Stimulated activated CD8-positive, alpha-beta memory T cell treated with anti-CD3 and anti-CD28 coated beads, Interleukin-7, amount 100 ng/mL, for 1 hour (primary cell): ENCODE measurements around the gene KPNA4.
"Not testable (repeated sequence)": the region's sequence is repeated elsewhere in the genome, so short reads cannot be mapped to it uniquely, and the experiment has no call there.

Source experiments
- DNase-seq, 2 donors: peaks; one replicate each; pipeline ENCODE4 v3.0.0-alpha.2; 2020; ENCODE audit warnings: low read depth in 2 of 2

KPNA4 gene

DNA sequence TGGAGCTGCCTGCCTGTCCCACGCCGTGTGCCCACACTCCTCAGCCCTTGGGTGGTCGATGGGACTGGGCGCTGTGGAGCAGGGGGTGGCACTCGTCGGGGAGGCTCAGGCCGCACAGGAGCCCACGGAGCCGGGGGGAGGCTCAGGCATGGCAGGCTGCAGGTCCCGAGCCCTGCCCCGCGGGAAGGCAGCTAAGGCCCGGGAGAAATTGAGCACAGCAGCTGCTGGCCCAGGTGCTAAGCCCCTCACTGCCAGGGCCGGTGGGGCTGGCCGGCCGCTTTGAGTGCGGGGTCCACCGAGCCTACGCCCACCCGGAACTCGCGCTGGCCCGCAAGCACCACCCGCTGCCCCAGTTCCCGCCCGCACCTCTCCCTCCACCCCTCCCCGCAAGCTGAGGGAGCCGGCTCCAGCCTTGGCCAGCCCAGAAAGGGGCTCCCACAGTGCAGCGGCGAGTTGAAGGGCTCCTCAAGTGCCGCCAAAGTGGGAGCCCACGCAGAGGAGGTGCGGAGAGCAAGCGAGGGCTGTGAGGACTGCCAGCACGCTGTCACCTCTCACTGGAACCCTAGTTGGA, 8.7 kb upstream of the KPNA4 start:
- not testable (repeated sequence) for DNase-seq

DNA sequence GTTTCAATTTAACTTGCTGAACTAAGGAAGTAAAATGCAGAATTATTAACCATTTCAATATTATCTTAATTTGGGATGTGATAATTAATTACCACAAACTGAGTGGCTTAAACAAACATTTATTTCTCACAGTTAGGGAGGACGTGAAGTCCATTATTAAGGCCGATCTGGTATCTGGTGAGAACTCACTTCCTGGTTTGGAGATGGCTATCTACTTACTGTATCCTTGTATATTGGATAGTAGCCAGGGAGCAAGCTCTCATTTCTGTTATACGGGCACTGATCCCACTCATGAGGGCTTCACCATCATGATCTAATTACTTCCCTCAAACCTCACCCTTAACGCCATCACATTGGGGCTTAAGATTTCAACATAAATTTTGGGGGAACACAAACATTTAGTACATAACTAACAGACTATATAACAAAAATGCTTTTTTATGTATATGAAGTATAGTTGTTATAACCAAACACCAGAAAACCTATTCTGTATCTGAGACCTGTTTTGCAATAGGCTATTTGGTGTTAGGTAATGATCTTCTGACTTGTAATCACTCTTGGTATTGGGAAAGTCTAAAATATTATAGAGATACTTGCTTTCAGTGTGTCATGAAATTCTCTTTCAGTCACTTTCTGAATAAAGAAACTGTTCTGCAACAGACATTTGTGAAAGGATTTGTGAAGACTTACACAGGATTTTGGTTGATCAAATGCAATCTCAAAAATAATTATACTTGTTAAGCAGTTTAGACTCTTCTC, 4.7 kb upstream of the KPNA4 start:
- DNase-seq = no peak

DNA sequence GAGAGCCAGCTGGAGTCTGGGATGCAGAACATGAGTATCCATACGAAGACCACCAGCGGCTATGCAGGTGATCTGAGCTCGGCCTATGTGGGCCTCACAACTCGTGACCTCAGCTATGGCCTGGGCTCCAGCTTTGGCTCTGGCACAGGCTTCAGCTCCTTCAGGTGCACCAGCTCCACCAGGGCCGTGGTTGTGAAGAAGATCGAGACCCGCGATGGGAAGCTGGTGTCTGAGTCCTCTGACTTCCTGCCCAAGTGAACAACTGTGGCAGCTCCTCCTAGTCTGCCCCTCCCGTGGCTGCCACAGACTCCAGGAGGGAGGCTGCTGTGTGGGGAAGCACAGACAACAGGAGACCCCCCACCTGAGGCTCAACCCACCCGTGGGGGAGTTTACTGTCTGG, 3.6 kb upstream of the KPNA4 start:
- DNase-seq = no peak

DNA sequence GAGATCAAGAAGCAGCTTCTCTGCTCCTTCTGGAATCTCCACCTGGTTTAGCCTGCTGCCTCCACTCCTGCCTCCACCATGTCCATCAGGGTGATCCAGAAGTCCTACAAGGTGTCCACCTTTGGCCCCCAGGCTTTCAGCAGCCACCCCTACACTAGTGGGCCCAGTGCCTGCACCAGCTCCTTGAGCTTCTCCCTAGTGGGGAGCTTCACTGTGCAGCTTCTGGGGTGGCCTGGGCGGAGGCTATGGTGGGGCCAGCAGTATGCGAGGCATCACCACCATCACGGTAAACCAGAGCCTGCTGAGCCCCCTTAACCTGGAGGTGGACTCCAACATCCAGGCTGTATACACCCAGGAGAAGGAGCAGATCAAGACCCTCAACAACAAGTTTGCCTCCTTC, 2.4 kb upstream of the KPNA4 start:
- DNase-seq = no peak

GRCh38 chr3:160566499-160566898, 1.1 kb upstream of the KPNA4 start:
- DNase-seq = no peak

DNA sequence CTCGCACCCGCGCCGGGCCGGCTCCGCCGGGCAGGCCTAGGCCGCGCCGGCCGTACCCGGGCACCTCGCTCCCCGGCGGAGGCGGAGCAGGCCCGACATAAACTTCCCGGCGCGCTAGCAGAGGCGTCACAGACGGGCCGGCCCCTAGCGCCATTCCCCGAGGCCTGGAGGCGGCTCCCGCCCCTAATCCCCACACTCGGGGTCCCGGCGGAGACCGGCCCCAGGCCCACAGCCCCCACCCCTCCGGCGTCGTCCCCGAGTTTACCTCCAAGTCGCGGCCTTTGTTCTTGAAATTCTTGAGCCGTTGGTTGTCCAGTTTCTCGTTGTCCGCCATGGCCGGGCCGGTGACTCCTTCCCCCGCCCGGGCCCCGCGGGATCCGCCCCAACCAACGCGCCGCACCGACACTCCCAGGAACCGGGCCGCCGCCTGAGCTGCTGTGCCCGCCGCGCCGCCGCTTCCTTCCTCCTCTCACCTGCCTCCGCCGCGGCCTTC, 376 bp downstream of the KPNA4 start:
- DNase-seq = peak in 1 of 2 donors; percentile 26

DNA sequence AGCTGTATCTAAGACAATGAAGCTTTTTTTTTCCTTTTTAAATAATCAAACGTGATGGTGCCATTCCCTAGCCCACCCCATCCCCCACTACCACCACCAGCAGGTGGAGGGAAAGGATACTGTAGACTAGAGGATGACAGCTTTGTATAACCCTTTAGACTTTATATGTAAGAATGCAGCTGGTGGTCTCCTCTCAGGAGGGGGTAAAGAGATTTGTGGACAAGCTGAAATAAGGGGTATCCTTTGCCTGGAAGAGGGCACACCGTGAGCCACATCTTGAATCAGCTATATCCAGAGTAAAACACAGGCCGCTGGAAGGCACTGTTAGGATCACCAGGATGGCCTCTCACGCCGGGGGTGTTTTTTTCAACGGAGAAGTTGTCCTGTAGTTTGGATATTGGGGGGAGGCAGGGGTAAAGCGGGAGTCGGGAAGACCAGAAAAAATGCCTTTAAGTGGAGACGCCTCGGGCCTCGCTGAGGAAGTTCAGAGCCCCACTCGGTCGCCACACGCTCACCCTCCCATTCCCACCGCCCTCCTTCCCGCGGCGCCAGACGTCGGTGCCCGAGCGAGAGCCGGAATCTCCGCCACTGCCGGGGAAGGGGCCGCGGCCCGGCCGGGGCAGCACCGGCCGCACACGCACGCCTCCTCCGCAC, 986 bp downstream of the KPNA4 start:
- no peak for DNase-seq

- DNase-seq = no peak
Measured at GRCh38 chr3:160562952-160563351, 2.4 kb downstream of the KPNA4 start.

GRCh38 chr3:160557571-160557970, 7.8 kb downstream of the KPNA4 start:
- DNase-seq = no peak

DNA sequence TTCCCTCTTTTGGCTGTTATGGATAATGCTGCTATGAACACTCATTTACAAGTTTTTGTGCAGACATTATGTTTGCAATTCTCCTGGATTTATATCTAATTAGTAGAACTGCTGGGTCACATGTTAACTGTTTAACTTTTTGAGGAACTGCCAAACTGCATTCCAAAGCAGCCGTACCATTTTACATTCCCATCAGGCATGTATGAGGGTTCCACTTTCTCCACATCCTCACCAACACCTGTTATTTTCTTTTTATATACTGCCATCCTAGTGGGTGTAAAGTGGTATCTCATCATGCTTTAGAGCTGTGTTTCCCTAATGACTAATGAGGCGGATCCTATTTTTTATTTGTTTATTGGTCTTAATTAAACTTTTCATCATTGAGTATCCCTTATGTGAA, 9.2 kb downstream of the KPNA4 start:
- no peak for DNase-seq

DNA sequence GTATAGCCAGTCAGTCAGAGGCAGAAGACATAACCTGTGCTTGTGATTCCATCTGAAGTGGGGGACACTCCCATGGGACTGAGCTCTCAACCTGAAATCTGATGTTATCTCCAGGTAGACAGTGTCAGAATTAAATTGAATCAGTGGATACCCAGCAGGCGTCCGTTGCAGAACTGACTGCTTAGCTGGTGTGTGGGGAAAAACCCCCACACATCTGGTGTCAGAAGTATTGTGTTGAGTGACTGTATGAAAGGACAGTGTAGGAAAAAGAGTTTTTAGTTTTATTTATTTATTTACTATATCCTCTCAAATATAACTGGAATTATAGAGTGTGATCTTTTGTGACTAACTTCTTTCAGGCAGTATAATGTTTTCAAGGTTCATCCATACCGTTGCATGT, 10.4 kb downstream of the KPNA4 start:
- no peak for DNase-seq

GRCh38 chr3:160553827-160554226, 11.5 kb downstream of the KPNA4 start:
- DNase-seq = no peak

GRCh38 chr3:160546727-160547126, 18.6 kb downstream of the KPNA4 start:
- DNase-seq = no peak

- DNase-seq = no peak
Measured at GRCh38 chr3:160545504-160545871, 19.9 kb downstream of the KPNA4 start.

GRCh38 chr3:160544844-160545503, 20.4 kb downstream of the KPNA4 start:
- DNase-seq = no peak

DNA sequence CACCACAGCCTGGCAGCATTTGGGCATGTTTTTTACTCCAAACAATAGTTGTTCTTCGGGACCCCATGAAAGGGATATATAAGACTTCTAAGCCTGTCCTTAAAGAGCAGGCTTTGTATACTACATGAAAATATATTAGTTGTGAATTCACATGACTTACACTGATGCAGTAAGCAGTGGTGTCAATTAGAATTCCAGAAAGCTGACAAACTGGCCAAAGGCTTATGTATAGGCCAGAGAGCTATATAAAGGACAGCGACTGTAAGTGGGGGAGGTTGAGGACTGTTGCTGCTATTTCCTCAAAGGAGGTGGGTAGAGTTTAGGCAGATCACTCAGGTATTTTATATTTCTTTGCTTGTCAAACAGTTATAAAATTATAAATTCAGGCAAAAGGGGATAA, 24.8 kb downstream of the KPNA4 start:
- DNase-seq = no peak

GRCh38 chr3:160538895-160539294, 26.5 kb downstream of the KPNA4 start:
- DNase-seq = no peak

- no peak for DNase-seq
Measured at GRCh38 chr3:160537729-160538128, 27.6 kb downstream of the KPNA4 start.

GRCh38 chr3:160532371-160532770, 33.0 kb downstream of the KPNA4 start:
- no peak for DNase-seq

GRCh38 chr3:160531311-160531710, 34.1 kb downstream of the KPNA4 start:
- DNase-seq = no peak

DNA sequence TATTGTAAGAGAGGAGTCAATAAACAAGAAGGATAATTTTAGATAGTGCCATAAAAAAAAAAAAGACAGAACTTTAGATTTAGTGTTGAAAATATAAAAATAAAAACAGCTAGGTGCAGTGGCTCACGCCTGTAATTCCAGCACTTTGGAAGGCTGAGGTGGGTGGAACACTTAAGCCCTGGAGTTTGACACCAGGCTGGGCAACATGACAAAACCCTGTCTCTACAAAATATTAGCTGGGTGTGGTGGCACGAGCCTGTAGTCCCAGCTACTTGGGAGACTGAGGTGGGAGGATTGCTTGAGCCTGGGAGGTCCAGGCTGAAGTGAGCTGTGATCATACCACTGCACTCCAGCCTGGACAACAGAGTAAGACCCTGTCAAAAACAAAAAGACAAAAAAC, 49.0 kb downstream of the KPNA4 start:
- DNase-seq = not testable (repeated sequence)

DNA sequence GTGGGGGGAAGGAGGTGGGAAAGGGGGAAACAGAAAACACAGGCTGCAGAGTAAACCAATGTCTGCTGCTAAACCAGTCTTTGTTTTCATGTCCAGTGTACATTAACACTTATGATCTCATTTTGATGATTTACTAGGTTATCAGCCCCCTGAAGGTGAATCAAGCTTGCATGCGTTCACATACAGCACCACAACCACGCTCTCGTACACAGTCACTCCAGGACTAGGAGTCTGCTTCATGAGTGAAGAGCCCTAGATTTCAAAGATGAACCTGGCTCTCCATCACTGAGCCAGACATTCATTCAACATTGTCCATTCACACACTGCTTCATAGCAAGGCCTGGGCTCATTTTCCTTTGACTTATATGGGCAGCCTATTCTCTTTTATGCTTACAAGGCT, 64.0 kb downstream of the KPNA4 start:
- DNase-seq = no peak

DNA sequence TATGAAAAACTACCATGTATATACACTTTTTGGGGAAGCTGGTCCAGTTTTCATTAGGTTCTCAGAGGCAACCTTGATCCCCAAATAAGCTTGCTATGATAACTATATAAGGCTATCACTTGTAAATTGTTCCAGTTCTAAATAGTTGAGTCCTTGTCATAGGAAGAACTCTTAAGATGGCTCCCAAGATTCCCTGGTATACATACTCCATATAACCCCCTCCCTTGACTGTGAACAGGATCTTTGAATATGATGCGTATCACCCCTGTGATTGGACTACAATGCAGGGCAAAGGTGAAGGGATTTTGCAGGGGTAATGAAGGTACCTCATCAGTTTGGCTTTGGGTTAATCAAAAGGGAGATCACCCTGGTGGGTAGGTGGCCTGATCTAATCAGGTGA, 67.2 kb downstream of the KPNA4 start:
- no peak for DNase-seq
